Stimulated activated CD4-positive, alpha-beta T cell treated with anti-CD3 and anti-CD28 coated beads, Interleukin-4, amount 100 ng/mL, for 1 hour (primary cell): ENCODE results near the gene RASSF4.
"Not testable (repeated sequence)": the region's sequence is repeated elsewhere in the genome, so short reads cannot be mapped to it uniquely, and the experiment has no call there.

ENCODE experiments used
- DNase-seq: peaks from one replicate; pipeline ENCODE4 v3.0.0-alpha.2; 2020

Gene RASSF4

GRCh38 chr10:44992070-44992731 is 32.6 kb downstream of the RASSF4 start:
- no peak for DNase-seq

GRCh38 chr10:44992732-44993225 is 33.2 kb downstream of the RASSF4 start:
- DNase-seq = no peak

DNA sequence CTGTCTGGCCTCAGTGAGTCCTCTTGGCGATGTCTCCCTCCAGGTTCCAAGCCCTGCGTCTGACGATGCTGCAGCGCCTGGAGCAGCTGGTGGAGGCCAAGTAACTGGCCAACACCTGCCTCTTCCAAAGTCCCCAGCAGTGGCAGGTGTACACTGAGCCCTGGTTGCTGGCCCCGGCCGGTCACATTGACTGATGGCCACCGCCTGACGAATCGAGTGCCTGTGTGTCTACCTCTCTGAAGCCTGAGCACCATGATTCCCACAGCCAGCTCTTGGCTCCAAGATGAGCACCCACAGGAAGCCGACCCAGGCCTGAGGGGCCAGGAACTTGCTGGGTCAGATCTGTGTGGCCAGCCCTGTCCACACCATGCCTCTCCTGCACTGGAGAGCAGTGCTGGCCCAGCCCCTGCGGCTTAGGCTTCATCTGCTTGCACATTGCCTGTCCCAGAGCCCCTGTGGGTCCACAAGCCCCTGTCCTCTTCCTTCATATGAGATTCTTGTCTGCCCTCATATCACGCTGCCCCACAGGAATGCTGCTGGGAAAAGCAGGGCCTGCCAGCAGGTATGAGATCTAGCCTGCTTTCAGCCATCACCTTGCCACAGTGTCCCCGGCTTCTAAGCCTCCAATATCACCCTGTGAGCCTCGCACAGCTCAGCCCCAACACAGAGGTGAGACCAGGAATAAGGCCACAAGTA is 33.8 kb downstream of the RASSF4 start:
- no peak for DNase-seq

DNA sequence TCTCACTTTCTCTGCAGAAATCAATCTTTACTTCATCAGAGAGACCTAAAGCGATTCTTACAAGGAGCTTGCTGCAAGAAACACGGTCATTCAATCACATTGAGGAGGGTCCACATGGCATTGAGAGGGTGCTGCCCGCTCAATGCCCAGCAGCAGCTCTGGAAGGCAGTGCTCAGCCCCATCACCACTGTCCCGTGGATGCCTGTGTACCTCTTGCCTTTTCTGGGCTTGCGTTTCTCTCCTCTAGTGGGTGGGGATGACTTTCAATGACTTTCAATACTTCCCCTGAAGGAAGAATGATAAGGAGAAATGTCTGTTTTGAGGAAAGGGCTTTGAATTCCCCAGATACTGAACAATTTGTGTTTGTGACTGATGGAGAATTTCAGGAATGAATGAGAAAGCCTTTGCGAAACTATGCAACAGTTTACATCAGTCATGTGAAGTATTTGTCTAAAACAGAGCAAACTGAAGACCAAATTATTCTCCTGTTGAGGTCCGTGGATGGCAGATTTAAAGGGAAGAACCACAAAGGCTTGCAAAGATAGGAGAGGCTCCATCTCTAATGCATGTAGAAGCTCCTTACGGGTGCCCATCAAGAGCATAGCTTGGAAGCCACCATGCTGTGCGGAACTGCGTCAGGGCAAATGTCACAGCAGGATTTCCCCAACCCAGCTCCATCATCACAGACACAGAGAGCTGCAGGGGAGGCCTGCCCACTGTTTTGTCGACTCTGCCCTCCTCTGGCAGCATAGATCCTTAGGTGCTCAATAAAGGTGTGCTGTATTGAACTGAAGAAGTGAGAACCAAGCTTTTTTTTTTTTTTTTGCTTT is 34.5 kb downstream of the RASSF4 start:
- no peak for DNase-seq

DNA sequence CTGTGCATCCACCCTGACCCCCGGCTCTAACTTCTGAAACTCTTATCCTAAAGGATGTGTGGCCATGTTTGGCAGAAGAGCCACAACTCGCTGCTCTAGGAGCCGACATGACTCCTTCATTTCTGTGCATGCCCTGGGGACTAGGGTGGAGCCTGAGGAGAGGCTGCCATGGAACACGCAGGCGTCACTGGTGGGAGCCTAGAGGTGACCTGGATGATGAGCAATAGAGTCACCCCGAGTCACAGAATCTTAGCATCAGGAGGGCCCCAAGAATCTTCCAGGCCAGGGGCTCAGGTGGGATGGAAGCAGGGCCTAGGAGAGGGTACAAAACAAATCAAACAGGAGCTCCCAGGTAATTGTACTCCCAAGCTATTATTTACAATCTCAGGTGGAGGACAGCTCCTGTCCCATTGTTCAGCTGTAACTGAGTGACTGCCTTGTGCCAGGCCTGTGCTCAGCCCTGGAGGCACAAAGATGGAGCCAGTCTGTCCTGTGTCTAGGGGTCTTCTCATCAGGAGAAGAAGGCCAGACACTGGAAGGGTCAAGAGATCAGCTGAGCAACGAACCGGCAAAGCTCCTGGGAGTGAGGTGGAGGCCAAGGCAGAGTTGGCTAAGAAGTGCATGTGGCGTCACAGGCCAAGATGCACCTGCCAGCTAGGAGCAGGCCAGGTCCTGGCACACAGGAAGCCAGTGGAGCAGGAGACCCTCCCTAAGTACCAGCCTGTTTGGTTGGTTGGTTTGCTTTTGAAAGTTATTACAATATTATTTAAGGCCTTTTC is 35.3 kb downstream of the RASSF4 start:
- DNase-seq = no peak

DNA sequence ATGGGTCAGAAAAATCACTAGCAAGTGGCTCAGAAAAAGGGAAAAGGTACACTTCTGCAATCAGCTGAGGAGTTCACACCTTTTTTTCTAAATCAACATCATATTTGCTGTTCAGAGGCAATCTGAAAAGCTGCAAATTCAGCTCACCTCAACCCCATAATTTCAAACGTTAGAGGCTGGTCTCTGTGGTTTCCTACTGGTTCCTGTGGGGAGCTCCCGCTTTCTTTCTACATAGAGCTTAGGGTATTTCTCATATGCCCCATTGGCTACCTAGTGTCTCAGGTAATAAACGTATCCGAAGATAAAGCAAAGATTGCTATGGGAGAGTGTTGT is 35.9 kb downstream of the RASSF4 start:
- DNase-seq = no peak

DNA sequence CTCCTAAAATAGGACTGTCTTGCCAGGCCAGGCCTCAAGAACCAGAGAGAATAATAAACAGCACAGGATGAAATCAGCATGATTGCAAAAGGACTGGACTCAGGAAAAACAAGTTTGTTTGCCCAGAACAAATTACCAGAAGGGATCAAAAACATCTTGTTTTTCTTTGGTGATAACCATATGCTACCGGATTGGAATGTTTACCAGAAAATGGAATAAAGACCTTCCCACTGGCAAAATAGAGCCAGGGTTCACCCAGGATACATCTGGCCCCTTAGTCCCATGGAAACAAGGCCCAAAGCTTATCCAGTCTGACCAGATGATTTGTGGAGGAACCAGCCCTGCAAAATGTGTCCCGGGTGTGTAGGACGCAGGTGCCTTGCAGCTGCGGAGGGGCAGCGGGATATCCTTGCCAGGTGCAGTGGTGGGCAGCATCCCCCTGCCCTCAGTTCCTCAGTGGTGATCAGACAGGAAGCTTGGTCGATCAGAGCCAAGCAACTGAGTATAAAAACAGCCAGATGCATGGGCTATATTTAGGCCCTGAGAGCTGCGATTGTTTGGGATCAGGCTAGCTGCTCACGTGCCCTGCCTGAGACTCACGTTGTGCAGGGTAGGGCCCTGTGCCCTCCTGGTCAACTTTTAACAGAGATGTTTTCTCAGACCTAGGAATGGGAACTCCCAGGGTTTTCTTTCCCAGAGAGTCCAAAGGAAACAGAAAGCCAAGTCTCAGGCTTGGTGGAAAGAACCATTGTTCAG is 36.5 kb downstream of the RASSF4 start:
- no peak for DNase-seq

DNA sequence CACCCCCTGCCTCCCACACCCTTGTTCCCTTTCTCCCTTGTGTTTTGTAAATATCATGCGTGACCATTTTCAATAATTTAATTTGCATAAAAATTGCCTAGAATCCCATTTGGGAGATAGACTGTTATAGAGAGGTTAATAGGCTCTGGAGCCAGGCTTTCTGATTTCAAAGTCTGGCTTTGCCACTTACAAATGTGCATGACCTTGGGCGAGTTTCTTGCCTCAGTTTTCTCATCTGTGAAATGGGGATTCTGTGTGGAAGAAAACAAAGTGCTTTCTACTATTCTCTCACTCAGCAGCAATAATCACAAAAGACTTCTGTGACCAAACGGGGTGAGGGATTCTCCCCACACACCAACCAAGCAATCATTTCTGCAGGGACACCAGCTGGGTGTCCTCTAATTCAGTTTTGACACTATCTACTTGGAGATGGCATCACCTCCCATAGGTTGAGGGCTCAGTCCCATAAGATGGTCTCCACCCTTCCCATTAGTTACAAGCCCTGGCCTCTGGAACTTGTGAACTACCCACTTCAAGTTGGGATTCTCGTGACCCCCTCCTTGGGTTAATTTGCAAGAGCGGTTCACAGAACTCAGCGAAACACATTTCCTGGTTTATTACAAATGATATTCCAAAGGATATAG is 37.6 kb downstream of the RASSF4 start:
- no peak for DNase-seq

GRCh38 chr10:44998146-44998631 is 38.6 kb downstream of the RASSF4 start:
- no peak for DNase-seq

- no peak for DNase-seq
Observed at GRCh38 chr10:45000138-45000751, 40.6 kb downstream of the RASSF4 start.

- peak; percentile 67 for DNase-seq
Observed at GRCh38 chr10:45000752-45001380, 41.3 kb downstream of the RASSF4 start, which contains the start of gene ZNF22. ZNF22 (plus strand) TSS chr10:45000923; CDS start chr10:45003369, 2,446 bp downstream.

DNA sequence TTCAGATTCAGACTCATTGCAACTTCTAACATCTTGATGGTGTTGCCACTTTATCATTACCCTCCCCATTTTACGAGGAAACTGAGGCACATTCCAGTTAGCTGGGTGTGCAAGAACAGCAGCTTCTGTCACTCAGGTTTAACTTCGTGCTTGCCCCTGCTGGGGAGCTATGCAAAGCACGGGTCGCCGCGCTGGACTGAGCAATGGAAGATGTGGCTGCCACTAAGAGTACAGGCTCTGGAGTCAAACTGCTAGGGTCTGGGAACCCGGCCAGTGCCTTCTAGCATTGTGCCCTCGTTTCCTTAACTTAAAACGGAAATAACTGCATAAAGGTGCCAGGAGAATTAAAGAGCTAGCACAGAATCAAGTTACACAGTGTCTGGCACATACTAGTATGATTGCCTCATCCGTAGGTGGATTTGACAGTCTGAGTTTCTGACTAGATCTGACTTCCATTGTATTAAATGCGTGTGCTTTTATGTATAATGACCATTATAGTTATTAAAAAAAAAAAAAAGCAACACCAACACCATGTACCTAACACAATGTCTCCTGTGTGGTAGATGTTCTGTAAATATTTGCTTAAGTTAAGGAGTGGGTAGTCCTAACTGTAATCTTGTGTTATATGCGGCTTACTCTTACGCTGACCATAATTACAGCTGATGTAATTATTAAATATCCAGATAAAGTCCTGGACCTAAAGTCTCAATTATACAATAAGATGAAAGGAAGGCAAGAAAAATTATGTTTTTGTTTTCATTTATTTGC is 42.0 kb downstream of the RASSF4 start:
- peak; percentile 46 for DNase-seq

GRCh38 chr10:45003432-45004000 is 43.9 kb downstream of the RASSF4 start:
- DNase-seq = no peak

- no peak for DNase-seq
Observed at GRCh38 chr10:45004661-45005060, 45.1 kb downstream of the RASSF4 start.

DNA sequence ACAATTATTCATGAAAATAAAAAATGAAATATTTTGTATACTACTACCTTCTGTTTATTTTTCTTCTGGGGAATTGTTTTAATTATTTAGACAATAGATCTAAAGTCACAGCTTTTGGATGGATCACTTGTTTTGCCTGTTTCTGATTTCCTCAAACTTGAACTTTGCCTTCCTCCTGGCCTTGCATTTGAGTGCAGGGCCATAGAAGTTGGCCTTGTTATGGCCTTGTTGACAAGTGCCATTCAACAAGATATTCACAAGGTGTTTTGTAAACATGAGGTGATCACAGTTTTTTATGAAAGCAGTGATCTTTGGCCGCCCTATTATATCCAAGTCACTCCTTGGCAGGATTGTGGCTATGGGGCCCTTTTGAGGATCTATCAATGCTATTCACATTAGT is 45.7 kb downstream of the RASSF4 start:
- no peak for DNase-seq

GRCh38 chr10:45006276-45007030 is 46.9 kb downstream of the RASSF4 start:
- DNase-seq = no peak

- DNase-seq = no peak
Observed at GRCh38 chr10:45008524-45009161, 49.0 kb downstream of the RASSF4 start.

DNA sequence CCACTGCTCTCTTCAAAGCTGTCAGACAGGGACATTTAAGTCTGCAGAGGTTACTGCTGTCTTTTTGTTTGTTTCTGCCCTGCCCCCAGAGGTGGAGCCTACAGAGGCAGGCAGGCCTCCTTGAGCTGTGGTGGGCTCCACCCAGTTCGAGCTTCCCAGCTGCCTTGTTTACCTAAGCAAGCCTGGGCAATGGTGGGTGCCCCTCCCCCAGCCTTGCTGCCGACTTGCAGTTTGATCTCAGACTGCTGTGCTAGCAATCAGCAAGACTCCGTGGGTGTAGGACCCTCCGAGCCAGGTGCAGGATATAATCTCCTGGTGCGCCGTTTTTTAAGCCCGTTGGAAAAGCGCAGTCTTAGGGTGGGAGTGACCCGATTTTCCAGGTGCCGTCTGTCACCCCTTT is 55.0 kb downstream of the RASSF4 start:
- not testable (repeated sequence) for DNase-seq
